HT-29 (cell line): ENCODE results near the gene TAP2. TPM values are rescaled to one million over a fixed set of nuclear protein-coding genes. Genes with fewer than 3 reads are reported as not detected.
"Not testable (repeated sequence)": the region's sequence is repeated elsewhere in the genome, so short reads cannot be mapped to it uniquely, and the experiment has no call there.

Source experiments
- DNase-seq: peaks from one replicate; pipeline ENCODE4 v3.0.0-alpha.2; 2015; ENCODE audit warnings: low spot score
- total RNA-seq: library from RNA; depleted of rRNA; stranded (reverse); fragments of >200 nt; shearing (Covaris generic); gene quantifications from 2 replicates; pipeline ENCODE4 v1.2.3, GENCODE V29; 2014

The TAP2 gene
- total RNA-seq, 1 experiment from 2014 or later, result 54.9 TPM

GRCh38 chr6:32835167-32835893 lies 3.2 kb downstream of the TAP2 start:
- DNase-seq, result no peak

GRCh38 chr6:32833664-32834063 lies 4.9 kb downstream of the TAP2 start:
- no peak for DNase-seq

GRCh38 chr6:32832535-32832934 lies 6.0 kb downstream of the TAP2 start:
- DNase-seq, result no peak

DNA sequence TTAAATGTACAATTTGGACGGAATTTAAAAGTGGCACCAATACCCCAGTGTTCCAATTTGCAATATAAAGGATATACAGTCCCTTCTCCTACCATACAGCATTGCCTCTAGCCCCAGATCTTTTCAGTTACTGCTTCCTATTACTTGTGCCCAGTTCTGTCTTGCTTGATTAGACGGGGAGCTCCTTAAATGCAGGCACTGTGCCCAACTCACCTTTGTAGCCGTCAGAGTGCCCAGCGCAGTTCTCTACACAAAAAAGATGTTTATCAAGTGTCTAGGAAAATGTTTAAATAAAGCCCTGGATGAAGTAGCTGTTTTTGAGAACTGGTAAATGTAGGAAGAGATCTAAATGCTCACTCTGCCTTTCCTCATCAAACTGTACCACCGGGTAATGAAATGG lies 7.6 kb downstream of the TAP2 start:
- DNase-seq, result no peak

DNA sequence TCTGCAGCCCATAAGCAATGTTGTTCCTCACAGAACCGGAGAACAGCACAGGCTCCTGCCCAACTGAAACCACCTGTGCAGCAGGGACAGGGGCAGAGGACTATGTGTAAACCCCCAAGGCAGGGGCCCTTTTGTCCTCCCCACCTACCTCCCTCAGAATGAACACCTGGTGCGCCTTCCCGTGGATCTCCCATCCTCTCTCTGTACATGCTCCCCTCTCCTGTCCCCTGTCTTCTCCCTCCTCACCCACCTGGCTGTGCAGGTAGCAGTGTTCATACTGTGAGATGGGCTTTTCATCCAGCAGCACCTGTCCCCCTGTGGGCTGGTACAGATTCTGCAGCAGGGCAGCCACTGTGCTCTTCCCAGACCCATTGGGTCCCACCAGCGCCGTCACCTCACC lies 8.5 kb downstream of the TAP2 start:
- no peak for DNase-seq

DNA sequence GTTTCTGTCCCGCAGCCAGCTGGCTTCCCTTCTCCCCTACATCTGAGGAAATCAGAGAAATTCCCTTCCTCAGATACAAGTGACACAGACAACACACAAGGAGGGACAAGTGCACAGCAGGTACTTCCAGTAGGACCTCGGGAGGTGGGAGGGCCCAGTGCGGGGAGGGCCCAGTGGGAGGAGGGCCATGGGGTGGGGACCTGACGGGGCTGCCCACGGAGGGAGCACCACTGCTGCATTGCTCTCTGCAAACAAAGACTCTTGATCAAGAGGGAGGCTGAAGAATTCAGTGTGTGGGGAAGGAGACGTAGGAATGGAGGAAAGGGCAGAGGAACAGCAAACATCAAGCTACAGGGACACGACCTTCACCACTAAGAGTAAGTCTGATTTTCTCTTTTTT lies 9.0 kb downstream of the TAP2 start:
- DNase-seq, result no peak

DNA sequence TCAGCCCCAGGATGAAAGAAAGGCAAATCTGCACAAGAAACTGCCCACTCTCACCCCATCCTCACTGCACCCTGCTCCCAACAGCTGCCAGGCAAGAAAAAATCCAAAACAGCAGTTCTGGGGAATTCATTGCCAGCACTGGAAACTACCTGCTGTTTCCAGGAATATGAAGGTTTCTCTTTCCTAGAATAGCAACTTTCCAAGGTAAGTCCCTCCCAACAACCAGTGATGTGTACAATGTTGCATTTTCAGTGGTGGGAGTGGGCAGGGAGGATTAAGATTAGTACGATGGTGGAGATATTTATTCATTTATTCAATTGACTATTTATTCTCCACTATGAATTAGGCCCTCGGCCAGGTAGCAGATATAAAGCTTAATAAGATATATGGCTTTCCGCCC lies 11.5 kb downstream of the TAP2 start:
- no peak for DNase-seq

DNA sequence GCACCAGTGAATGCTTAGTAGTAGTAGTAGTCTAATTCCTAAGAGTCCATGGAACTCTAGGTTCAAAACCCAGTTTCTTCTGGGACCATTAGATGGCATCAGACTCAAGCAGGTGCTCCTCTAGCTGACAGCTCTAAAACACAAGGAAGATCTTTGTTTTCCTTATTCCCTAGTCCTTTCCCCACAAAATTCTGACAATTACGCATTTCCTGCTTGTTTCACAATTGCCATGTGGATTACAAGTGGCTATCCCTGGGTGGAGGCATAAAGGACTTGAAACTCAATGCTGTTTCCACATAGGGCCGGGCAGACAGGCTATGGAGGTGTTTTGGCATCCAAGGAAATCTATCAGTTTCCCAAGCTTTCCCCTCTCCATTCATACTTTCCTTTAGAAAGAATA lies 12.6 kb downstream of the TAP2 start:
- DNase-seq, result peak; percentile 45

DNA sequence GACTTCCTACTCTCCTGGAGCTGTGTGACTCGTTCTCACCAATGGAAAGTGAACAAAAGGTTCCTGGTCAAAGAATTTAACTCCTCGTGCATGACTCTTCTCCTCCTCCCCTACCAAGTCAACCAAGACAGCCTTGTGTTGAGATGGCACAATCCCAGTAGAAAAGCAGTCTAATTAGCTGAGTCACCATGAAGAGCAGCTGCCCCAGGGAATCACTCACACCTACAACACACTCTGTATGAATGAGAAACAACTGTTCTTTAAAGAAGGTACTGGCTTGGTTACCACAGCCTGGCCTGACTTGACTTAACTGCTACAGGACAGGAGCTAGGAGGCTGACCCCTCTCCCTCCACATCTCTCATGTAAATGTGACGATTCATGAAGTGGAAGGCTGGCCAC lies 18.8 kb downstream of the TAP2 start:
- no peak for DNase-seq

DNA sequence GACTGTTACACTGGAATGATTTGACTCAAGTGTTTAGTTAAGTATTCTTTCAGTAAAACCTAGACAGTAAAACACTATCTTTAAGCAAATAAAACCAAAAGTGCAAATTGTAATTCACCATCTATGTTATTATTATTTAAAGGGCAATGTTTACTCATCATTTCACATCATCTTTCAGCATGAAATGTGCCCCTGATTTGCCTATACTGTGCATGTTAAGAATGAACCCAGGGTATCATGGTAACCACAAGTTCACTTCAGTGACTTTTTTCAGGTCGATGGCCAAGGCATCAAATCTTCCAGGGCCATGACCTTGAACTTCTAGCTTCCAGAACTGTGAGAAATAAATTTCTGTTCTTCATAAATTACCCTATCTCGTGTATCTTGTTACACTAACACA lies 19.7 kb downstream of the TAP2 start:
- DNase-seq, result no peak

GRCh38 chr6:32816746-32817204 lies 21.8 kb downstream of the TAP2 start, which contains the start of gene HLA-DOB:
TSS of gene HLA-DOB (minus strand) at chr6:32817002. CDS start at chr6:32816951, 51 bp downstream.
- DNase-seq, result peak; percentile 65

DNA sequence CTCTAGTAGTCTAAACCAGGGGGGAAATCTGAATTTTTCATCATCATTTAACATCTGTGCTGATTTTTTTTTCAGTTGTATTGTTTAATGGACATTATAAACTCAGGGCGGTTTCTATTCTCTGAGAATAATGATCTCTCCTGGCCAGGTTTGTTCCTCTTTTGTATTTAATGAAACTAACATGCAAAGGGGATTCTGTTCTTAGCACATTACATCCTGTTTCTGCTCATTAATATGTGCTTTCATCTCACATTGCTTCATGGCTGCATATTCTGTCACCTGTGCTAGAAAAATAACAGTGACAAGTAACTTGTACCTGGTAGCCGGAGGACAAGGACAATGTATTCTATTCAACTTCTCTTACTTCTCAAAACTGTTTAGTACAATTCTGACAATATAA lies 22.5 kb downstream of the TAP2 start:
- DNase-seq, result no peak

GRCh38 chr6:32815115-32815514 lies 23.4 kb downstream of the TAP2 start:
- no peak for DNase-seq

DNA sequence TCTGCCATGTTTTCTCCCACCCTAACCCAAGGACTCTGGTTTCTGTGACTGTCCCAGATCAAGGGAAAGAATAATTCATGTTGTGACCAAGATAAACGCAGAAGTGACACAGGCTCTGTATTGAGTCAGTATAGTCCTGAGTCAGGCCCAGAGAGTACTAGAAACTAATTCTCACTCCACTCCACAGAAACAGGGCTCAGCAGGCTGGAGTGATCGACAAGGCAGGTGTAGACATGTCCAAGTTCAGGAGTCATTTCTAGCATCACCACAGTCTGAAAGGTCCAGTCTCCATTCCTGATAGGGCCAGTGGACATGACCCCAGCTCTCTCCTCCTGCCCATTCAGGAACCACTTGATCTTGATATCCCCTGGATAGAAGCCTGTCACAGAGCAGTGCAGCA lies 24.4 kb downstream of the TAP2 start:
- no peak for DNase-seq

DNA sequence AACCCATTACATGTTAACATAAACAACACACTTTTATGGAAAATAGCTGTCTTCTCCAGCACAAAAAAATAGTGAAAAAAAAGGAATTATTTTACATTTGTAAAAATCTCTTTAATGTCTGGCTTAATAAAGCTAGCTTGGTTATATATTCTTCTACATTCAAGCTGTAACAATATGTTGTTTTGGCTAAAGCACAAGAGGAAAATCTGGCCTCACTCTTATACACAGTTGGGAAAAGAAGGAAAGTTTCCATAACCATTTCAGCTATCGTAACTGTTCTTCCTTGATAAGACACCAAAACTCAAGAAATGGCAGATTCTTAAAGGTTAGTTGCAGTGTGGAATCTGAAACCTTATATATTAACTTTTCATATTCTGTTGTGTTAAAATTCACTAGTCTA lies 29.4 kb downstream of the TAP2 start:
- no peak for DNase-seq

DNA sequence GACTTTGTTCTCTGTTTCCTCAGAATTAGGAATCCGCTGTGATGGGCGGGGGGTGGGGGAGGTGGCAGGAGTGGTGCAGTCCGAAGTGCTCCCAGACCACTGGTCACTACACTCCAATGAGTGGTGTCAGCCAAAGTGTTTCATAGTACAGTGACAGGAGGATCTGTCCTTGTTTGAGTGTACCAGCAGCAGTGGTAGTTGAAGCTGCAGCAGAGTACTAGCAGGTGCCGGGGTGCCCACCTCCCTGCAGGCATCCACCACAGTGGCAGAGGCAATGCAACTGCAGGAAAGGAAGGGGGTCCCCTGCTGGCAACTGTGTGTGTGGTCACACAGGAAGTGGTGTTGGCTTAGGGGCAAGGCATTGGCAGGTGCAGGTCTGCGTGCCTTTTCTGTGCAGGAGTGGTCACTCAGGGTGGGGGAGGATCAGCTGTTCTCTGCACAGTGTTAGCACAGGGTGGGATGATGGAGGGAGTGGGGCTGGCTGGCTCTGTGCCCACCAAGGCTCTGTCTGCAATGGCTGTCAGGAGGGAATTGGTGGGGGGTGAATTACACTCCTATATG lies 31.4 kb downstream of the TAP2 start:
- DNase-seq, result no peak

DNA sequence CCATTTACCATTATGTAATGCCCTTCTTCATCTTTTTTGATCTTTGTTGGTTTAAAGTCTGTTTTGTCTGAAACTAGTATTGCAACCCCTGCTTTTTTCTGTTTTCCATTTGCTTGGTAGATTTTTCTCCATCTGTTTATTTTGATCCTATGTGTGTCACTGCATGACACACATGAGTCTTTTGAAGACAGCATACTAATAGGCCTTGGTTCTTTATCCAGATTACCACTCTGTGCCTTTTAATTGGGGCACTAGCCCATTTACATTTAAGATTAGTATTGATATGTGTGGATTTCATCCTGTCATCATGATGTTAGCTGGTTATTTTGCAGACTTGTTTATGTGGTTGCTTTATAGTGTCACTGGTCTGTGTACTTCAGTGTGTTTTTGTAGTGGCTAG lies 33.1 kb downstream of the TAP2 start:
- not testable (repeated sequence) for DNase-seq

- no peak for DNase-seq
Observed at GRCh38 chr6:32803416-32803815, 35.1 kb downstream of the TAP2 start.

- no peak for DNase-seq
Observed at GRCh38 chr6:32799740-32800139, 38.8 kb downstream of the TAP2 start.

DNA sequence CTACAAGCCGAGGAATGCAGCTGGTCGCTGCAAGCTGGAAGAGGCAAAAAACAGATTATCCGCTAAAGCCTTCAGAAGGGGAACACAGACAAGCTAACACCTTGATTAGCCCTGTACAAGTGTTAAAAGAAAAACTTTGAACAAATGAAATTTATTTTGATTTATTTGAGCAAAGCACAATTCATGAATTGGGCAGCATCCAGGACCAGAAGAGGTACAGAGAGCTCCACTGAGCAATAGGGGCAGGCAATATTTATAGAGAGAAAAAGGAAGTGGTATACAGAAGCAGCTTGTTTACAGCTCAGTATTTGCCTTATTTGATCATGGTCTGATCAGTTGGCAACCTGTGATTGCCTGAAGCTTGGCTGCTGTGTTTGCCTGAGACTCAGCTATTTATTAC lies 39.4 kb downstream of the TAP2 start:
- DNase-seq, result no peak

DNA sequence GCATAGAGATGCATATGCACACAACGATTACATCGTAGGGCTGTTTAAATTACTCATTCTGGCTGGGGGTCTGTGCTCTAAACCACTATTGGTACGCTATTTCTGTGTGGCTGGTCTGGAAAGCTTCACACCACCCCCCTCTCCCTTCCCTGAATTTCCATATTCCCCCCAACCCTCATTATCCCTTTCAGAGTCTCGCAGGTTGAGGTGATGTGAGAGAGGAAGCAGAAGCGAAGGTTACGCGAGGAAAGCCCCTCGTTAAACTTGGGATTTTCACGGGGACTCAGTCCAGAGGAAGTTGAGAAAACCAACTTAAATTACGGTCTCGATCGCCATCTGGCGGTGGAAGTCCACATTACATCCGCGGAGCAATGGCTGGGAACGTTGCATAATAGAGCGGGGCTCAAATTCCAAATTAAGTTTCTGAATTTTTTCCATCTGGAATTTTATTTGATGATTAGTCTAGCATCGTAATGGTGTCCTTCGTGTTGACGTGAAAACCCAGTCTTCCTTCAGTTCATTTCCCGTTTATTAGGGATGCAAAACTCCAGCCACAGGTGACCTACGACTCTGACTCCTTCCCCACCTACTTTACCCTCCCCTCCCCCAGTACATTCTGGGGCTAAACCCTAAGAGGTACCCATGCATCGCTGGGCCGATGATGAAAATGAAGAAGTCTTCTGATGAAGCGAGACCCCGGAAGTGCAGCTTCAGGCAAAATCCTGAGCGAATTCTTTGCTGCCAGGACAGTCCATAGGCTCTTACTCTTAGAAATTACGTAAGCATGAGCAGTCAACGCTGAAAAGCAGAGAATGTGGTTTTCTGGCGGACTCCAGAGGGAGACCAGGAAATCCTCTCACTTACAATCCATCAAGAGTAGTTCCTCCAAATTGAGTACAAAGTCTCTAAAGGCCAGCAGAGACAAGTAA lies 41.4 kb downstream of the TAP2 start:
- DNase-seq, result peak; percentile 61

GRCh38 chr6:32794510-32794909 lies 44.0 kb downstream of the TAP2 start:
- DNase-seq, result no peak
